SK-N-SH (cell line): Measurements from ENCODE around the gene FHOD3. TPM values are rescaled to one million over a fixed set of nuclear protein-coding genes. Genes with fewer than 3 reads are reported as not detected.

Experiments
- CTCF ChIA-PET: fragments of 300-600, 350-600 bp; formaldehyde crosslinking; extraction: SDS; loops from one replicate; lab custom pipeline; 2021; lab: Yijun Ruan, JAX
- POLR2A ChIA-PET: fragments of 350-600 bp; sonication (Branson Sonifier 250); formaldehyde crosslinking; extraction: SDS; loops from one replicate; lab custom pipeline; 2020; ENCODE audit warnings: antibody characterized with exemption, inconsistent platforms; lab: Yijun Ruan, JAX
- DNase-seq: peaks from one replicate; pipeline ENCODE4 v3.0.0; 2012
- H2AFZ ChIP-seq: fragments of 200-600 bp; sonication (generic); 2 replicates; pipeline ENCODE4 v1.8.1; 2016; ENCODE audit warnings: antibody characterized with exemption, mild to moderate bottlenecking, low read depth
- H3F3A ChIP-seq: fragments of 200-600 bp; sonication (generic); replicated peaks from 2 replicates; pipeline ENCODE3; 2016; ENCODE audit warnings: antibody characterized with exemption, mild to moderate bottlenecking; ENCODE audit not compliant: insufficient read depth
- H3K27ac ChIP-seq, 2 experiments: fragments of 200-500 bp in 1 of 2; fragments of 200-600 bp in 1 of 2; sonication (Bioruptor generic) in 1 of 2; sonication (generic), shearing (Covaris generic) in 1 of 2; 2 replicates each; pipeline versions ENCODE4 v1.5.1 to v1.6.1; 2014 to 2016; ENCODE audit warnings: low read depth in 2 of 2, inconsistent platforms in 1 of 2, low read length in 1 of 2, mild to moderate bottlenecking in 1 of 2, mixed read lengths in 1 of 2
- H3K27me3 ChIP-seq: fragments of 200-600 bp; sonication (generic), shearing (Covaris generic); 2 replicates; pipeline ENCODE4 v1.6.1; 2016; ENCODE audit warnings: mixed run types; ENCODE audit not compliant: insufficient read depth
- H3K36me3 ChIP-seq, 2 experiments: fragments of 200-500 bp in 1 of 2; fragments of 200-600 bp in 1 of 2; sonication (Bioruptor generic) in 1 of 2; sonication (generic) in 1 of 2; replicated peaks in 1 of 2; 2 replicates each; pipeline versions ENCODE3 to v1.5.1; 2014 to 2016; ENCODE audit warnings: low read length in 1 of 2, mild to moderate bottlenecking in 1 of 2; ENCODE audit not compliant: insufficient read depth in 2 of 2, control insufficient read depth in 1 of 2
- H3K4me1 ChIP-seq, 2 experiments: fragments of 200-500 bp in 1 of 2; fragments of 200-600 bp in 1 of 2; sonication (Bioruptor generic) in 1 of 2; sonication (generic), shearing (Covaris generic) in 1 of 2; 2 replicates each; pipeline versions ENCODE4 v1.5.1 to v1.6.1; 2014 to 2016; ENCODE audit warnings: low read depth in 1 of 2, low read length in 1 of 2, mixed run types in 1 of 2; ENCODE audit not compliant: insufficient read depth in 2 of 2, control insufficient read depth in 1 of 2
- H3K4me2 ChIP-seq: fragments of 200-600 bp; sonication (generic), shearing (Covaris generic); 2 replicates; pipeline ENCODE4 v1.6.1; 2017; ENCODE audit warnings: mixed run types
- H3K4me3 ChIP-seq, 2 experiments: fragments of 200-500 bp in 1 of 2; fragments of 200-600 bp in 1 of 2; sonication (Bioruptor generic) in 1 of 2; sonication (generic), shearing (Covaris generic) in 1 of 2; 2 replicates each; pipeline versions ENCODE4 v1.5.1 to v1.8.1; 2014 to 2016; ENCODE audit warnings: low read depth in 2 of 2, inconsistent platforms in 1 of 2, low read length in 1 of 2, mild to moderate bottlenecking in 1 of 2, mixed read lengths in 1 of 2, moderate library complexity in 1 of 2
- H3K79me2 ChIP-seq: fragments of 200-600 bp; sonication (generic); 2 replicates; pipeline ENCODE4 v1.8.1; 2017; ENCODE audit warnings: mild to moderate bottlenecking; ENCODE audit not compliant: insufficient read depth
- H3K9ac ChIP-seq: fragments of 200-600 bp; sonication (generic); 2 replicates; pipeline ENCODE4 v1.6.1; 2017; ENCODE audit warnings: mixed run types
- H3K9me2 ChIP-seq: fragments of 200-600 bp; sonication (generic); 2 replicates; pipeline ENCODE4 v1.6.1; 2017; ENCODE audit warnings: mixed run types
- H3K9me3 ChIP-seq: fragments of 200-600 bp; sonication (generic); 2 replicates; pipeline ENCODE4 v1.6.1; 2017; ENCODE audit warnings: mixed run types, mild to moderate bottlenecking, moderate library complexity
- H4K20me1 ChIP-seq: fragments of 200-600 bp; sonication (generic); 2 replicates; pipeline ENCODE4 v1.6.1; 2017; ENCODE audit warnings: mild to moderate bottlenecking, mixed run types; ENCODE audit not compliant: insufficient read depth
- EP300 ChIP-seq, 2 experiments: IDR thresholded peaks; 2 replicates each; pipeline versions ENCODE4 v1.4.0 to v1.6.1; 2012; ENCODE audit warnings: borderline replicate concordance in 1 of 2, low read depth in 1 of 2, low read length in 1 of 2
- FOSL2 ChIP-seq: IDR thresholded peaks from 2 replicates; pipeline ENCODE4 v1.4.0; 2012; ENCODE audit warnings: low read depth, mild to moderate bottlenecking, moderate library complexity, borderline replicate concordance
- GABPA ChIP-seq: IDR thresholded peaks from 2 replicates; pipeline ENCODE4 v1.4.0; 2012; ENCODE audit warnings: low read depth, mild to moderate bottlenecking
- IRF3 ChIP-seq: fragments of 150-350 bp; IDR thresholded peaks from 2 replicates; pipeline ENCODE4 v1.6.1; 2016; ENCODE audit warnings: mild to moderate bottlenecking, low read depth, low read length
- MAX ChIP-seq: IDR thresholded peaks from 2 replicates; pipeline ENCODE4 v1.4.0; 2012; ENCODE audit warnings: low read depth
- MEF2A ChIP-seq: IDR thresholded peaks from 2 replicates; pipeline ENCODE4 v1.4.0; 2012; ENCODE audit warnings: low read depth, borderline replicate concordance
- NFIC ChIP-seq: IDR thresholded peaks from 2 replicates; pipeline ENCODE4 v1.4.0; 2012; ENCODE audit warnings: borderline replicate concordance
- POLR2AphosphoS5 ChIP-seq: IDR thresholded peaks from 2 replicates; pipeline ENCODE4 v1.6.1; 2012; ENCODE audit warnings: low read depth, low read length
- RFX5 ChIP-seq: IDR thresholded peaks from 2 replicates; pipeline ENCODE4 v1.6.1; 2012; ENCODE audit warnings: mild to moderate bottlenecking, improper control_type of control experiment, low read length
- RXRA ChIP-seq: IDR thresholded peaks from 2 replicates; pipeline ENCODE4 v1.4.0; 2012; ENCODE audit warnings: low read depth, mild to moderate bottlenecking, borderline replicate concordance
- SMC3 ChIP-seq: IDR thresholded peaks from 2 replicates; pipeline ENCODE4 v1.6.1; 2012; ENCODE audit warnings: low read depth, low read length, improper control_type of control experiment
- TAF1 ChIP-seq: IDR thresholded peaks from 2 replicates; pipeline ENCODE4 v1.6.1; 2012; ENCODE audit warnings: low read depth, mild to moderate bottlenecking, low read length, moderate library complexity, borderline replicate concordance
- TCF12 ChIP-seq: IDR thresholded peaks from 2 replicates; pipeline ENCODE4 v1.4.0; 2012
- TEAD4 ChIP-seq: IDR thresholded peaks from 2 replicates; pipeline ENCODE4 v1.4.0; 2012; ENCODE audit warnings: mild to moderate bottlenecking, borderline replicate concordance; ENCODE audit not compliant: insufficient read depth
- WGBS: methylation state at CpG from one replicate; pipeline ENCODE4 v1.1.6; 2017; ENCODE audit warnings: low lambda C conversion rate; 5-methylcytosine and 5-hydroxymethylcytosine counted together
- polyA plus RNA-seq, 3 experiments: library from polyadenylated mRNA; depleted of rRNA; stranded (reverse); fragments of >200 nt; gene quantifications; 2 replicates each; pipeline ENCODE4 v1.2.3, GENCODE V29; 2012
- TF ChIP-seq, protein P1 (sequence below): IDR thresholded peaks from 2 replicates; pipeline ENCODE4 v1.6.1; 2012; ENCODE audit warnings: mild to moderate bottlenecking, low read depth, low read length, moderate library complexity

The FHOD3 gene
- polyA plus RNA-seq, 1 of the 3 experiments (the other 2 are of a cell fraction): 10.9 TPM

GRCh38 chr18:36314098-36314497, 16.6 kb downstream of the FHOD3 start:
- Histone ChIP-seq H3K9me2 (no peaks in the 10 kb centered on the region), H2AFZ (no peak overlapping the region), H3K4me2 (no peak overlapping the region), H3K79me2 (no peaks in the 10 kb centered on the region), H4K20me1 (no peaks in the 10 kb centered on the region), H3K4me3 (no peak overlapping the region), H3K4me1 (peaks cover 10 to 40% of the 10 kb centered on the region in 2 experiments), H3K27me3 (no peaks in the 10 kb centered on the region), H3K9me3 (0 out of 2 replicates have a peak, but pooled peaks cover 3% of the 10 kb centered on the region), H3K9ac (no peak overlapping the region), H3K27ac (0 out of 4 replicates have a peak overlapping the region, but pooled peaks of 1 of the 2 experiments have one; percentile 48), H3K36me3 (no peaks in the 10 kb centered on the region)
- 84% methylated on average over 4 of the region's 4 CpGs for WGBS
- POLR2A ChIA-PET: no interaction called here
- DNase-seq: no peak
- no peak for TF ChIP-seq EP300 (IDR thresholded peaks at IDR 0.05; ENCODE audit: borderline replicate concordance in 1 of 2, low read depth in 1 of 2, low read length in 1 of 2)
- TF ChIP-seq TAF1: no peak
- no peak for TF ChIP-seq FOSL2
- no peak for TF ChIP-seq MEF2A
- TF ChIP-seq SMC3: no peak
- TF ChIP-seq GABPA: no peak
- TF ChIP-seq NFIC: no peak
- TF ChIP-seq IRF3: no peak
- no peak for TF ChIP-seq POLR2AphosphoS5
- TF ChIP-seq RXRA: no peak
- TF ChIP-seq RFX5: no peak
- TF ChIP-seq TEAD4: no peak
- TF ChIP-seq, protein P1, sequence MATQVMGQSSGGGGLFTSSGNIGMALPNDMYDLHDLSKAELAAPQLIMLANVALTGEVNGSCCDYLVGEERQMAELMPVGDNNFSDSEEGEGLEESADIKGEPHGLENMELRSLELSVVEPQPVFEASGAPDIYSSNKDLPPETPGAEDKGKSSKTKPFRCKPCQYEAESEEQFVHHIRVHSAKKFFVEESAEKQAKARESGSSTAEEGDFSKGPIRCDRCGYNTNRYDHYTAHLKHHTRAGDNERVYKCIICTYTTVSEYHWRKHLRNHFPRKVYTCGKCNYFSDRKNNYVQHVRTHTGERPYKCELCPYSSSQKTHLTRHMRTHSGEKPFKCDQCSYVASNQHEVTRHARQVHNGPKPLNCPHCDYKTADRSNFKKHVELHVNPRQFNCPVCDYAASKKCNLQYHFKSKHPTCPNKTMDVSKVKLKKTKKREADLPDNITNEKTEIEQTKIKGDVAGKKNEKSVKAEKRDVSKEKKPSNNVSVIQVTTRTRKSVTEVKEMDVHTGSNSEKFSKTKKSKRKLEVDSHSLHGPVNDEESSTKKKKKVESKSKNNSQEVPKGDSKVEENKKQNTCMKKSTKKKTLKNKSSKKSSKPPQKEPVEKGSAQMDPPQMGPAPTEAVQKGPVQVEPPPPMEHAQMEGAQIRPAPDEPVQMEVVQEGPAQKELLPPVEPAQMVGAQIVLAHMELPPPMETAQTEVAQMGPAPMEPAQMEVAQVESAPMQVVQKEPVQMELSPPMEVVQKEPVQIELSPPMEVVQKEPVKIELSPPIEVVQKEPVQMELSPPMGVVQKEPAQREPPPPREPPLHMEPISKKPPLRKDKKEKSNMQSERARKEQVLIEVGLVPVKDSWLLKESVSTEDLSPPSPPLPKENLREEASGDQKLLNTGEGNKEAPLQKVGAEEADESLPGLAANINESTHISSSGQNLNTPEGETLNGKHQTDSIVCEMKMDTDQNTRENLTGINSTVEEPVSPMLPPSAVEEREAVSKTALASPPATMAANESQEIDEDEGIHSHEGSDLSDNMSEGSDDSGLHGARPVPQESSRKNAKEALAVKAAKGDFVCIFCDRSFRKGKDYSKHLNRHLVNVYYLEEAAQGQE: no peak
- TF ChIP-seq MAX: no peak
- TF ChIP-seq TCF12: no peak
- TF ChIP-seq, all 33 proteins: peak for 0
- H3F3A ChIP-seq: peaks cover 15% of the 10 kb centered on the region
- CTCF ChIA-PET: interaction anchor here (1.1 kb wide), 1 partner anchor 98 kb away, joined by 4 read pairs; no protein-coding TSS in a partner anchor
